GM18909 (cell line): ENCODE results near the gene LIPT2.

Experiments used
- ATAC-seq: cut with Tn5 transposase; IDR thresholded peaks from one replicate; pipeline ENCODE4 v1.9.1; 2021; ENCODE audit warnings: mild to moderate bottlenecking; ENCODE audit not compliant: unreplicated experiment, poor library complexity

The LIPT2 gene

DNA sequence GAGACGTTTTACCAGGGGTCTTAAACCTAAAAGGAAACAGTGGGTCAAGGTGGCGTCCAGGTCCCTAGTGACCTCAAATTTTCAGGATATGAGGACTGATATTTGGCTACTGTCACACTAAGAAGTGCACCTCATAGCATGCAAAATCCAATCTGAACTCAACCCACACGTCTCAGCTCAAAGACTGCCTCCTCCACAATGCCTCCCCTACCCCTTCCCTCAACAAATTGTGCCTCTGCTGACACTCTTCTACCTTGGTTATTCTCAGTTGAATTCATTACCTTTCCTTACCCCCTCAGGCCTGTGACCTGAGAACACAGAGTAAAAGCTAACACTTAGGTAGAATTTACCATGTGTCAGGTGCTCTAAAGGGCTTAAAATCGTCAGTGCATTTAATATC lies 12.4 kb upstream of the LIPT2 start:
- no peak for ATAC-seq

DNA sequence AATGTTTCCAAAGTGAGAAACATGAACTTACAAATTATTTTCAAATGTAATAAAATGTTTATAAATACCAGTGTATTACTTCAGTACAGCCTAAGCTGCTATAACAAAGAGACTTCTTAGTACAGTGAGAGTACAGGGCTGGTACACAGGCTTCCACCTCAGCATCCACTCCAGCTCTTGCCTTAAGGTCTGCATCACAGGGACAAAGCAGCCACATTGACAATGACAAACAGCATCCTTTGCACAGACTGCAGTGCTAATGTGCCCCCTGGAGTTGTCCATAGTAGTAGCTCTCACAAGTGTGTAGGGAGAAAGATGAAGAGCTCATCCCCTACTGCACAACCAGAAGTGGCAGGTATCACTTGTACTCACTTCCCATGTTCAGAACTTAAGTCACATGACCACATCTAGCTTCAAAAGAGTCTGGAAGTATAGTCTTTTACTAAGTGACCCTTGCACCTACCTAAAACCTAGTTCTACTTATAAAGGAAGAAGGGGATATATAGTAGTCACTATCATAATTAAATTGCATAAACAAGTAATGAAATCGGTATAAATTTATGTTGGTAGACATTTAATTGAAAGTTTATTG lies 10.7 kb upstream of the LIPT2 start:
- ATAC-seq = no peak

DNA sequence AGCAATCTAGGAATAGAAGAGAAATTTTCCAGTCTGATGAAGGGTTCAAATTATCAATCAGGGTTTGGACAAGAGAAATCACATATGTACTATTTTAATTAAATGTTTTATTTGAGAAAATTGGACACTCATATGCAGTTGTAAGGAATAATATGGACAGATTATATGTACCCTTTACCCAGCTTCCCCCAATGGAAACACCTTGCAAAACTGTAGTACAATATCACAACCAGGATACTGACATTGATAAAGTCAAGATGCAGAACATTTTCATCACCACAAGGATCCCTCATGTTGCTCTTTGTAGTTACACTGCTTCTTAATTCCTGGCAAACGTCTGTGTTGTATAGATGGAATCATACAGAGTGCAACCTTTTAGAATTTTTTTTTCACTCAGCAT lies 1.4 kb upstream of the LIPT2 start:
- no peak for ATAC-seq

DNA sequence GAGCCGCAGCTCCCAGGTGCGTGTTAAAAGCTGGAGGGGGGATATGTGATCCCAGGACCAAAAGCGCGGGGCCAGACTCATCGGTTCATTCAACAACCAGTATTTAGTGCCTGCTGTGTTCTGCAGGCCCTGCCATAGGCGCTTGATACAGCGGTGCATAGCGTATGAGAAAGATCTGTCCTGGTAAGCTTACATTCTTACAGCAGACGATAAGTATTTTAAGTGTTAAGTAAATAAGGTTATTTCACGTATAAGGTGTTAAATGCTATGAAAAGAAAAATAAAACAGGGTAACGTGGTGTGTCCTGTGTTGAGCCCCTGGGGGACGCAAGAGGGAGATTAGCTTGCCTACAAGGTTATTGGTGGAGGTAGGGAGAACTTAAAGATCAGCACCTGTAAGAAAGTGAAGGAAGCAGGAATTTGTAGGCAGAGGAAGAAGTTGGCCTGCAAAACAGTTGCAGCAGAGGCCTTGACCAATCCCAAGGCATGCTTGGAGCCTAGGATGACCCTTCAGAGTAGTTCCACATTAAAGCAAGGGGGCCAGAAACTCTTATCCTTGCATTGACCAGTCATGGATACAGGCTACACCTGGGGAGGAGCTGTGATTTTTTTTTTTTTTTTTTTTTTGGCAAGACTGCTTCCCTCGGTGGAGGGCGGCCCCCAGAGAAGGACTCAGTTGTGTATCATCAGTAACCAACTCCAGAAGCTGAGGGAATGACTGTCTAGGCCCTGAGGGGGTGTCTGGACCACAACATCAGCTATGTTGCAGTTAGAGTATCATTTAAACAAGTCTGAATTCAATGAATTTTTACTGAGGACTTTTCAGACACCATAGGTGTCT lies 487 bp upstream of the LIPT2 start:
- no peak for ATAC-seq

DNA sequence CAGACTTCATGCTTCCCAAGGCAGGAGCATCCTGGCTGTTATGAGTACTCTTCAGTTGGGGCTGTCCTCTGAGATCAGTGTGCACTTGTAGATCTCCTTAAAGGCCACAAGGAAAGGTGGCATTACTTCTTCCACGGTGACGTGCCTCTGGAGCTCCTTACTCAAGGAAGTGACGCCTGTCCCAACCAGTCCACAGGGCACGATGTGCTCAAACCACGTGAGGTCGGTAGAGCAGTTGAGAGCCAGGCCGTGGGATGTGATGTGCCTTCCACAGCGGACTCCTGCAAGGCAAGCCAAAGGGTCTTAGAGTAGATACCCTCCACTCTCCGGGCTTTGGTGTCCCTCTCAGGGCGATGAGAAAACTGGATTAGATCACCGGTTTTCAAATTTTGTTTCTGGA lies 1.4 kb downstream of the LIPT2 start:
- no peak for ATAC-seq

DNA sequence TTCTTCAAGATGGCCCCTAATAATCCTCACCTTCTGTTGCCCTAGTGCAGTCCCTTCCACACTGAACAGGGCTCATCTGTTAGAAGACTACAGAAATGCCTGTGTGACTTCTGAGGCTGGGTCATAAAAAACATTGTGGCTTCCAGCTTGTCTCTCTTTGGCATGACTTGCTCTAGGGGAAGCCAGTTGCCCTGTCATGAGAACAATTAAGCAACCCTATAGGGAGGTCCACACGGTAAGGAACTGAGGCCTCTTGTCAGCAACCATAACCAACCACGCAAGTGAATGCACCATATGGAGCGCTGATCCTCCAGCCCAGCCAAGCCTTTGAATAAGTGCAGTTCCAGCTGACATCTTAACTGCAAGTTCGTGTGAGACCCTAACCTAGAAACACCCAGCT lies 2.6 kb downstream of the LIPT2 start:
- ATAC-seq = no peak

DNA sequence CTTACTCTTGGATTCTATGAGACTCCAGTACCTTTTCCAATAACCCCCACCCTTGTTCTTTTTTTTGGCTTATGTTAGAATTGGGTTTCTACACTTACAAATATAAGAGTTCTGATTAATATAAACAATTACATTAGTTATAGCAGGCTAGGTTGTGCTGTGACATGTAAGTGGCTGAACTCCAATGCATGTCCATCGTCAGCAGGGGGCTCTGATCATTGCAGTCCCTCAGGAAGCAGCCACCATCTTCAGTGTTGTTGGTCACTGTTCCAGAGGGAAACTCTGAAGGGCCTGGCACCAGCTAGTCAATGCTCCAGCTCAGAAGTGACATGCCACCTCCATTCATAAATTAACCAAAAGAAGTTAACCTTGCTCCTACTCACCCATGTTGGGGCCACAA lies 5.6 kb downstream of the LIPT2 start:
- no peak for ATAC-seq

DNA sequence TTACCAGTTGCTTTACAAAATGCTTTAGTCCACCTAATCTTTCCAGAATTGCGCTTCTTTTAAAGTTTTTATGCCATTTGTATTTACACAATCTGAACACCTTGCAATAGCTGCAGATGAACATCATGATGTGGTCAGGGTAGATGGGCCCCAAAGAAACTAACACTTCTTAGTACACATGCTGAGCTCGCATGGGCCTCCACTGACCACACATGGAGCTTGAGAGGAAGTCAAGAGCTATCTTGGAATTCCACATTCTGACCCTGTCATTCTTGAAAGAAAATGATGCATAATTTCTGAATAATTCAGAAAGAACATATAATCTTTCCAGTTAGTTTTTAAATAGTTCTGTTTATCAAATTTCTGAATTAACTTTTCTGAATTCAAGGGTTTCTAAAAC lies 7.7 kb downstream of the LIPT2 start:
- ATAC-seq = no peak

DNA sequence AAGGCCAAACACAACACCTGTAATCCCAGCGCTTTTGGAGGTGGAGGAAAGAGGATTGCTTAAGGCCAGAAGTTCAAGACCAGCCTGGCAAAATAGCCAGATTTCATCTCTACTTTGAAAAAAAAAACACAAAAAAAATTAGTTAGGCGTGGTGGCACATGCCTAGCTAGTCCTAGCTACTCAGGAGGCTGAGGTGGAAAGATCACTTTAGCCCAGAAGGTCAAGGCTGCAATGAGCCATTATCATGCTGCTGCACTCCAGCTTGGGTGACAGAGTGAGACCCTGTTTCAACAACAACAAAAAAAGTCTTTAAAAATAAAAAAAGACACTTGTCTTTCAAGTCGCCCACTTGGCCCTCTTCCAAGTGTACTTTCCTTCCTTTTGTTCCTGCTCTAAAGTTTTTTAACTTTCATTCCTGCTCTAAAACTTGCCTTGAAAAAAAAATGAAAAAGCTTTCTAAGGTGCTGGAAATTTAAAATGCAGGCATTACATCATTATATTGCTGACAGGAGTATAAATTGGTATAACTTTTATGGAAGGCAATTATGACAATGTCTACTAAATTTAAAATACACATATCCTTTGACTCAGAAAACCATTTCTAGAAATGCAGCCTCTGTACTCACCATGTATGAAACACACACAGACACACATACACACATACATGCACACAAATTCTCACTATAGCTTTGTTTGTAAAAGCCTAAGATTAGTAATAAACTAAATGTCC lies 12.7 kb downstream of the LIPT2 start:
- ATAC-seq = no peak

DNA sequence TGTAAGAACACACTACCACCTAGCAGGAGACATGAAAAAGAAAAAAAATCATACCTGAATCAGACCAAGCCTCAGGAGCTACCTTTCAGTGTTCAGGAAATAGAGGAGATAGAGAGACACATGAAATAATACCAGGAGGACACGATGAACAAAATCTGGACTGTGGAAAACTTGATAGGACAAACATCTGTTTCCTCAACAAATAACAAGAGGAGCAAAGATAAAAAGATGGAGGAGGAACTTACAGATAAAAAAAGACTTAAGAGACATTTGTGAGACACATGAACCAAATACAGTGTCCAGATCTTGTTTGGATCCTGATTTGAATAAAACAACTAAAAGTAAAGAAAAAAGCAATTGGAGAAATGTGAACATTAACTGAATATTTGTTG lies 13.8 kb downstream of the LIPT2 start:
- no peak for ATAC-seq

DNA sequence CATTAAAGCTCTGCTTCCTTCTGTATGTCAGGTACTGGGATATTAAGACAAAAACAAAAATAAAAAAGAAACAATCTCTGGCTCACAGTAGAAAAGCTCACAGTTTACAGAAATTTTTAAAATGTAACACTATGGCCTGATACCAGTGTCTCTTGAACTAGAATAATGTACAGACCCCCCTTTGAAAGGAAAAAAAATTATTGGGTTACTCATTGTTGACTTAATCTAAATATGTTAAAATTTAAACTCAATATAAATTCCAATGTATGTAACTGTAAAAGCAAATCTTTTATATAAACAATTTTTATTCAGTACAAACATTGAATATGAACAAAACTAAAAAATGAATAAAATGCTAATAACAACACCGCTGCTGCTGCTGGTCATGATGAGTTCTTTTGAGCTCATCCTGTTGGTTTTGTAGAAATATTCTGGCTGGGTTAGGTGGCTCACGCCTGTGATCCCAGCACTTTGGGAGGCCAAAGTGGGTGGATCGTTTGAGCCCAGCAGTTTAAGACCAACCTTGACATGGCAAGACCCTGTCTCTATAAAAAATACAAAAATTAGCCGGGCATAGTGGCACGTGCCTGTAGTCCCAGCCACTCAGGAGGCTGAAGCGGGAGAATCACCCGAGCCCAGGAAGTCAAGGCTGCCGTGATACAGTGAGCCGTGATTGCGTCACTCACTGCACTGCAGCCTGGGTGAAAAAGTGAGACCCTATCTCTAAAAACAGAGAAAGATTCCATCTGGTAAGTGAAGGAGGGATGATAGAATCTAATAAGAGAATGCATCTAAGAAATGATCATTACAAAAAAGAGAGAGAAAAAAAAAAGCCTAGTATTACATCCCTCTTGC lies 14.4 kb downstream of the LIPT2 start:
- ATAC-seq = no peak

DNA sequence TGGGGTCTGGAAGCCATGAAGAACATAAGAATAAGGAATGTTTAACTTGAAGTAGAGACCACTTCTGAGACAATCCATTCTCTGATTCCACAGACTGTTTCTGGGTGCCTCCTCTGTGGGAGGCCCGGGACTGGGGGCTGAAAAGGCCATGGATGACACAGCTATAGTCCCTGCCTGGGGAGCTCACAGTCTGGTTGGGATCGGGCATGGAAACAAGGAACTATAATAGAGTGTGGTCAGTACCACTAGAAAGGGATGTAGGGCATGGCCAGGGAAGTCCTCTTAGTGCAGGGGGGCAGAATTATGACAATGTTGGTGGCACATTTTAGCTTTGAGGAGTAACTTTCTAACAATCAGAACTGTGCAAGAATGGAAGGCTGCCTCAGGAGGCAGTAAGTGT lies 17.0 kb downstream of the LIPT2 start:
- no peak for ATAC-seq

DNA sequence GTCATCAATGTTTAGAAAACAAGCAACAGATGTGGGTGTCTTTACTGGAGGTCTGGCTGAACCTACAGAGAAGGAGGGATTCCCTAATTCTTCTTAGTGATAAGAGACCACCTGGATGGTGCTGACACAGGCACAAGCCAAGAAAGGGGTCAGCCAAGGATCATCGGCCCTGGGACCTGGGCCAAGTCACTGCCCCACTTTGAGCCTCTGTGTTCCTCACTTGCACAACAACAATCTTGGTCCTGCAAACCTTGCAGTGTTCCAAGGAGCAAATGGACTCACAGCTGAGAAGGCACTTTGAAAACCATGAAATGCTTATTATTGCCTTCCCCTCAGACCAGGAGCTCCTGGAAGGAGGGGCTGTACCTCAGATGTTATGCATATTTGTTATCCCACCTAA lies 19.2 kb downstream of the LIPT2 start:
- no peak for ATAC-seq

DNA sequence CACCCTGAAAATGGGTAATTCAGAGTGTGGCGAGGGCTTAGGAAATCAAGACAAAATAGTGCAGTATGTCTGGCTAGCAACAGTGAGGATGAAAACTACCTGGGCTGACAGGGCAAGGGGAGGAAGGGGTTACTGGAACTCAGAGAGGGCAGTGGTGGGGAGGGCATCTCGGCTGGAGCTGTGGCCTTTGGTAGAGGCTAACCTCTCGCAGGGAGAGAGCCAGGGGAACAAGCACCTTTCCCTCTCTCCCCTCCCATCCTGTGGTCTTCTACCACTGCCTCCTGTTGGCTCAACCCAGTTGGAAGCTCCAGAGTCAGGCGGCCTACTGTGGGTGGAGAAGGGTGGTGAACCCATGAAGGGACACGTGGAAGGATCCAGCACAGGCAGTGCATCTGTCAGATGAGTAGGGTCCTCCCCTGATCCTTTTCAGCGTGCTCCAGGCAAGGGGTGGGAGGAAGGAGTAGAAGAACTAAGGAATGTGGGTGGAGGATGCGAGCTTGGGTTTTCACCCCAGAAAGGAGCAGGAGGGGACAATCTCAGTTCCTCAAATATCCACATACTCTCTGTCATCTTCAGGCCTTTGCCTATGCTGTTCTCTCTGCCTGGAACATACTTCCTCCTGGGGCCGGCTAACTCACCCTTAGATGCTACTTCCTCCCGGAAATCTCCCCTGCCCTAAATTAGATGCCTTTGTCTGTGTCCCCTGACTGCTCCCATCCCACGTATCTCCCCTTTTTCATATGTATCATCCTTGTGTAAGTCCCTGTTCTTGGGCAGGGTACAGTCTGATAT lies 19.9 kb downstream of the LIPT2 start:
- no peak for ATAC-seq

DNA sequence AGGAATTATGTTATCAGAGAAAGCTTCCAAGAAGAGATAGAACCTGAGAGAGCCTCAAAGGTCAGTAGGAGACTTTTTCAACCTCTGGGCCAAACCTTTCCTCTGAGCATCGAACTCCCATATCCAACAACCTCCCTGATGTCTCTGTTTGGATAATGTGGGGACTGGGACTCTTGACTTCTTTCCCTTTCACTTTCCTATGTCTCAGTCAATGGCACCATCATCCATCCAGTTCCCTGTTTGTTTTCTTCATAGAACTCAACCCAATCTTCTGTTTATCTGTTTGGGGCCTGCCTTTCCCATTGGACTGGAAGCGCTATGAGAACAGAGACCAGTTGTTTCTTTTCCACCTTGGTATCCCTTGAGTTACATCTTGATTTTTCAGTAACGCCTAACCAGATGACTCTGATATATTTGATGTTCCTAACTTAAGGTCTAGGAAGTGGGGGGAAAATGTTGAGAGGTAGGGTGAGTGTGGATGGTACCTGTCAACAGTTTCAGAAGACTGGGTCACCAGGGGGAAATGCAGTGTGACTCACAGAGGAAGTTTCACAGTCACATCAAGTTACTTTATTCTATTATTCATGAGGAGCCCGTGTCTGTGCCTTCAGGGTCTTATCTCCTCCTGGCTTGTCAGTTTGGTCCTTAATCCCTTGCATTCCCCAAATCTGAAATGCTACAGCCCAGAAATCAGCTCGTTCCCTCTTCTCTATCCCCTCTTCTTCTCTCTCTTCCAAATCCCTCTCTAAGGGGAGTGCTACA lies 21.7 kb downstream of the LIPT2 start:
- ATAC-seq = no peak

DNA sequence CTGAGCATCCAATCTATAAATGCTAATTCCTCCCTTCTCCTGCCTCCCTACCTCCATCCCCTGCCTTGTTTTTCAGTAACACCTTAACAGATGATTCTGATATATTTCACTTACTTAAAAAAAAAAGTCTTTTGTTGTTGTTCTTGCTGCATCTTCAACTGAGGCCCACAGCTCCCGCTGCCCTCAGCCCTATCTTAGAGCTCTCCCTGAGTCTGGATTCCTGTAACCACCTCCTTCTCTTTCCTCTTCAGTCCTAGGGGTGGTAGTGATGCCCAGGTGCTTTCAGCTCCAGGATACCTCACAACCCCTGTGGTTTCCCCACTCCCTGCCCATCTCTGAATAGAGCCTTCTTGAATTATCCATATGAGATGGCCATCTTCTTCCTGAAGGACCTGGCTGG lies 22.5 kb downstream of the LIPT2 start:
- ATAC-seq = no peak

DNA sequence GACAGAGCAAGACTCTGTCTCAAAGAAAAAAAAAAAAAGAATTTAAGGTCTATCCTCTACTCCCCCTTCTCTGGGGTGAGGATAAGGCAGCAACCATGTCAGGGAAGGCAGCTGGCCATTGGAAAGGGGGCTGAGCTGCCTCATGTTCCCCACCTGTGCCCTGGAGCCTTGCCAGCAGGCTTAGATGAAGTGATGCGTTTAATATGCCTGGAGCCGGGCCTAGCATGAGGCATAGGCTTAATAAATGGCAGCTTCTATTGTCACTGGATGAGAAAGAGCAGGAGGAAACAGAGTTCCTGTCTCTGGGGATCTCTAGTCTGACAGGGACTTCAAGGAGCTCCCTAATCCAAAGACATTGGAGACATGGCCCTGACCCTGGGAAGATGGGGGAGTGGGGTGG lies 23.0 kb downstream of the LIPT2 start:
- no peak for ATAC-seq

DNA sequence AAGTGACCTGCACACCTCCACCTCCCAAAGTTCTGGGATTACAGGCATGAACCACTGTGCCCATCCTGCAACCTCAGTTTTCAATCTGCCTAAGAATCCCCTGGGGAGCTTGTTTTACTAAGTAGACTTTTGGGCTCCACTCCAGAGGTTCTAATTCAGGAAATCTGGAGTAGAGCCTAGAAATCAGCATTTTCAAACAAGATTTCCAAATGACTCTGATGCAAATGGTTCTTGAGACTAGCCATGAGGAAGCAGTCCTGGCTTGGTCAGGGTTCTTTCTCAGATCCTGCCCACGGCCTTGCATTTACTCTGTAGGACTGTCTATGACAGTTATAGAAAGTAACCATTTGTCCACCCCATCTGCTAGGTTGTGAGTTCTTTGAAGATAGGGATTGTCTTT lies 24.6 kb downstream of the LIPT2 start:
- ATAC-seq = no peak

DNA sequence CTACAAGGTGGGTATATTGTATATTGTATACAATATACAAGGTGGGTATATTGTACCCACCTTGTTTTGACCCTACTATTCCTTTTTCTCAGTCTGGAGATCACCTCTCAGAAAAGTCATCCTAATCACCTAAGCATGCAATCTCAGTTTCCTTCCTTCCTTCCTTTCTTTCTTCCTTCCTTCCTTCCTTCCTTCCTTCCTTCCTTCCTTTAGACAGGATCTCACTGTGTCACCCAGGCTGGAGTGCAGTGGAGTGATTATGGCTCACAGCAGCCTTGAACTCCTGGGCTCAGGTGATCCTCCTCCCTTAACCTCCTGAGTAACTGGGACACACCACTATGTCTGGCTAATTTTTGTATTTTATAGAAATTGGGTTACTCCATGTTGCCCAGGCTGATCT lies 25.0 kb downstream of the LIPT2 start:
- no peak for ATAC-seq
